GM12878 (cell line): Measurements from ENCODE around the gene APOBEC3H. TPM values are rescaled to one million over a fixed set of nuclear protein-coding genes. Genes with fewer than 3 reads are reported as not detected.

Source experiments
- BRCA1 ChIP-seq: IDR thresholded peaks from 2 replicates; pipeline ENCODE4 v1.6.1; 2011; ENCODE audit warnings: low read depth, low read length, improper control_type of control experiment
- CREM ChIP-seq: IDR thresholded peaks from 2 replicates; pipeline ENCODE4 v1.6.1; 2014; ENCODE audit warnings: antibody characterized with exemption, low read depth
- EED ChIP-seq: sonication (generic); IDR thresholded peaks from 2 replicates; pipeline ENCODE4 v1.6.1; 2016; ENCODE audit warnings: antibody characterized with exemption, low read depth
- ETV6 ChIP-seq, 2 experiments: fragments of 450-650 bp in 1 of 2; IDR thresholded peaks in 1 of 2; conservative IDR thresholded peaks in 1 of 2; 2 replicates each; pipeline ENCODE4 v1.6.1; 2014; ENCODE audit warnings: antibody characterized with exemption in 1 of 2, borderline replicate concordance in 1 of 2, low read depth in 1 of 2, mild to moderate bottlenecking in 1 of 2, moderate library complexity in 1 of 2
- GATAD2B ChIP-seq: fragments of 450-650 bp; conservative IDR thresholded peaks from 2 replicates; pipeline ENCODE4 v1.6.1; 2017; ENCODE audit warnings: low read depth, mild to moderate bottlenecking, moderate library complexity
- HDGF ChIP-seq: fragments of 450-650 bp; IDR thresholded peaks from 2 replicates; pipeline ENCODE4 v1.6.1; 2016; ENCODE audit warnings: antibody characterized with exemption
- MTA3 ChIP-seq: IDR thresholded peaks from 2 replicates; pipeline ENCODE4 v1.6.1; 2012; ENCODE audit warnings: low read length, inconsistent platforms, borderline replicate concordance
- NFXL1 ChIP-seq: fragments of 450-650 bp; IDR thresholded peaks from 2 replicates; pipeline ENCODE4 v1.6.1; 2017; ENCODE audit warnings: antibody characterized with exemption, mild to moderate bottlenecking, borderline replicate concordance
- NFYA ChIP-seq: IDR thresholded peaks from 2 replicates; pipeline ENCODE4 v1.6.1; 2011; ENCODE audit warnings: low read depth, mild to moderate bottlenecking, low read length, improper control_type of control experiment, borderline replicate concordance
- NFYB ChIP-seq: IDR thresholded peaks from 2 replicates; pipeline ENCODE4 v1.6.1; 2011; ENCODE audit warnings: low read depth, mild to moderate bottlenecking, low read length, improper control_type of control experiment, moderate library complexity; ENCODE audit not compliant: insufficient read depth
- PAX5 ChIP-seq: IDR thresholded peaks from 2 replicates; pipeline ENCODE4 v1.6.1; 2011; ENCODE audit warnings: low read depth, low read length, borderline replicate concordance
- PML ChIP-seq: IDR thresholded peaks from 2 replicates; pipeline ENCODE4 v1.6.1; 2012; ENCODE audit warnings: low read length, inconsistent platforms
- POLR2AphosphoS5 ChIP-seq: IDR thresholded peaks from 2 replicates; pipeline ENCODE4 v1.6.1; 2011; ENCODE audit warnings: mild to moderate bottlenecking, low read length, inconsistent platforms
- RB1 ChIP-seq: fragments of 450-650 bp; formaldehyde crosslinking; IDR thresholded peaks from 2 replicates; pipeline ENCODE4 v1.6.1; 2017; ENCODE audit warnings: mild to moderate bottlenecking, borderline replicate concordance
- SMC3 ChIP-seq: IDR thresholded peaks from 2 replicates; pipeline ENCODE4 v1.6.1; 2011; ENCODE audit warnings: low read length, improper control_type of control experiment, borderline replicate concordance
- SP1 ChIP-seq: IDR thresholded peaks from one replicate; pipeline ENCODE4 v1.6.1; 2011; ENCODE audit warnings: low read depth, low read length
- TCF7 ChIP-seq: IDR thresholded peaks from 2 replicates; pipeline ENCODE4 v1.6.1; 2014; ENCODE audit warnings: antibody characterized with exemption, borderline replicate concordance
- YY1 ChIP-seq: IDR thresholded peaks from 2 replicates; pipeline ENCODE4 v1.6.1; 2011; ENCODE audit warnings: low read depth, mild to moderate bottlenecking, low read length
- ZNF207 ChIP-seq: fragments of 450-650 bp; IDR thresholded peaks from 2 replicates; pipeline ENCODE4 v1.6.1; 2014; ENCODE audit warnings: antibody characterized with exemption, mild to moderate bottlenecking, borderline replicate concordance
- ZNF217 ChIP-seq: fragments of 450-650 bp; IDR thresholded peaks from 2 replicates; pipeline ENCODE4 v1.6.1; 2017; ENCODE audit warnings: antibody characterized with exemption, mild to moderate bottlenecking
- ZNF24 ChIP-seq: fragments of 450-650 bp; IDR thresholded peaks from 2 replicates; pipeline ENCODE4 v1.6.1; 2017; ENCODE audit warnings: antibody characterized with exemption, mild to moderate bottlenecking
- ZSCAN29 ChIP-seq: fragments of 450-650 bp; IDR thresholded peaks from 2 replicates; pipeline ENCODE4 v1.6.1; 2017; ENCODE audit warnings: mild to moderate bottlenecking, moderate library complexity
- polyA plus RNA-seq, 11 experiments: library from polyadenylated mRNA; depleted of rRNA in 4 of 11; unstranded in 6 of 11; stranded (reverse) in 5 of 11; fragments of >200 nt; fragmentation: Nextera tagmentation in 4 of 11; fragmentation: Illumina TruSeq in 1 of 11; extraction: Ambion mirVana in 4 of 11; extraction: Trizol in 1 of 11; gene quantifications; 1 replicate in 1 of 11; 2 replicates in 10 of 11; pipeline versions ENCODE4 v1.2.1 to v1.2.3, GENCODE V29; 2011 to 2016; ENCODE audit warnings: inconsistent platforms in 2 of 11, missing spikeins in 2 of 11, low read depth in 1 of 11
- total RNA-seq, 4 experiments: library from RNA; depleted of rRNA in 3 of 4; stranded (reverse); fragments of >200 nt in 3 of 4; fragmentation: Illumina TruSeq in 1 of 4; extraction: Trizol in 1 of 4; gene quantifications; 2 replicates each; pipeline versions ENCODE4 v1.2.1 to v1.2.3, GENCODE V29; 2013 to 2021
- TF ChIP-seq, protein P1 (sequence below): IDR thresholded peaks from 2 replicates; pipeline ENCODE4 v1.6.1; 2012; ENCODE audit warnings: low read depth, low read length, improper control_type of control experiment
- TF ChIP-seq, protein P2 (sequence below): IDR thresholded peaks from 2 replicates; pipeline ENCODE4 v1.6.1; 2011; ENCODE audit warnings: low read depth, mild to moderate bottlenecking, low read length, moderate library complexity, borderline replicate concordance; ENCODE audit errors: extremely low read depth
- TF ChIP-seq, protein P3 (sequence below): IDR thresholded peaks from 2 replicates; pipeline ENCODE4 v1.6.1; 2011; ENCODE audit warnings: borderline replicate concordance, low read depth, mild to moderate bottlenecking, moderate library complexity, low read length; ENCODE audit not compliant: insufficient read depth, poor library complexity, severe bottlenecking
- TF ChIP-seq, protein P4 (sequence below): IDR thresholded peaks from 2 replicates; pipeline ENCODE4 v1.6.1; 2011; ENCODE audit warnings: mild to moderate bottlenecking, low read depth, low read length, moderate library complexity; ENCODE audit not compliant: insufficient replicate concordance
- TF ChIP-seq, protein P5 (sequence below): fragments of 450-650 bp; IDR thresholded peaks from 2 replicates; pipeline ENCODE4 v1.6.1; 2017; ENCODE audit warnings: low read depth, mild to moderate bottlenecking, moderate library complexity

The APOBEC3H gene
- total and polyA plus RNA-seq, 10 of the 15 experiments (the other 5 are each of a cell fraction or from before 2014, with no cell fraction given) = 7.5 to 23.0 (median 14.8) TPM

DNA sequence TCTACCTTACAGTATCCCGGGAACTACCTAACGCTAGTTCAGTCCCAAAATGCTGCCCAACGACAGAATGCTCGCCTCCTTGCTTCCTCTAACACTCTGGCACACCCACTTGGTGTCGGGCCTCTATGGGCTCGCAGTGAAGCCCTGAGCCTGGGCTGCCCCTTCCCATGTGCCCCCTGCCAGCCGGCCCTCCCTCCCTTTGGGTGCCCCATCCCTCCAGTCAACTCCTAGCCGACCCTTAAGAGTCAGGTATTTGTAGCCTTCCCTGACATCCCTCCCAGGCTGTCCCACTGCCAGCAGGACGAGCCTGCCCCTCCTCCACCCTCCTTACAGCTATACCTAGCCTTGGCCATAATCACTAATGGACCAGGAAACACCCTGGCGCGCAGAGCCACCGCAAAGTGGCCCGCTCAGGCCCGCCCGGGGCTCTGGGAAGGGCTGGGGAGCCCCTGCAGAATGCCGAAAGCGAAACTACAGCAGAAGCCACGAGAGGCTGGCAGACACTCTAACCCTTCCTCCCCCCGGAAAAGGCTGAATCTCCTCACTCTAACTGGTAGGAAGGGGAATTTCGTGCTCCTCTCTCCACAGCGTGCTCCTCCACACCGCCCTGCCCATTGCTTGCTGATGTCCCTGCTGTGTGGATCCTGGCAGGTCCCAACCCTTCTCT lies 47.2 kb downstream of the APOBEC3H start (continued):
- TF ChIP-seq SMC3 (peak; percentile 19; the same call in 1 of the 2 replicates), MTA3 (no peak), ZNF217 (no peak), POLR2AphosphoS5 (peak; percentile 28; the same call in 1 of the 2 replicates), PAX5 (no peak), NFXL1 (peak; percentile 77; the same call in 1 of the 2 replicates), NFYB (no peak), ZNF24 (no peak), EED (peak; percentile 80), SP1 (no peak), ZNF207 (no peak), BRCA1 (no peak), ETV6 (conservative IDR thresholded peaks at IDR 0.05 in 1 of 2, IDR thresholded peaks at IDR 0.05 in 1 of 2; ENCODE audit: borderline replicate concordance in 1 of 2, low read depth in 1 of 2) (peak in 1 of 2 experiments; percentile 8; a peak in 1 of 4 replicates), CREM (no peak), HDGF (no peak), NFYA (no peak), PML (no peak), YY1 (no peak), RB1 (no peak), GATAD2B (no peak), TCF7 (no peak), ZSCAN29 (no peak)
- TF ChIP-seq, protein P1, sequence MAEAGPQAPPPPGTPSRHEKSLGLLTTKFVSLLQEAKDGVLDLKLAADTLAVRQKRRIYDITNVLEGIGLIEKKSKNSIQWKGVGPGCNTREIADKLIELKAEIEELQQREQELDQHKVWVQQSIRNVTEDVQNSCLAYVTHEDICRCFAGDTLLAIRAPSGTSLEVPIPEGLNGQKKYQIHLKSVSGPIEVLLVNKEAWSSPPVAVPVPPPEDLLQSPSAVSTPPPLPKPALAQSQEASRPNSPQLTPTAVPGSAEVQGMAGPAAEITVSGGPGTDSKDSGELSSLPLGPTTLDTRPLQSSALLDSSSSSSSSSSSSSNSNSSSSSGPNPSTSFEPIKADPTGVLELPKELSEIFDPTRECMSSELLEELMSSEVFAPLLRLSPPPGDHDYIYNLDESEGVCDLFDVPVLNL = no peak
- TF ChIP-seq, protein P2, sequence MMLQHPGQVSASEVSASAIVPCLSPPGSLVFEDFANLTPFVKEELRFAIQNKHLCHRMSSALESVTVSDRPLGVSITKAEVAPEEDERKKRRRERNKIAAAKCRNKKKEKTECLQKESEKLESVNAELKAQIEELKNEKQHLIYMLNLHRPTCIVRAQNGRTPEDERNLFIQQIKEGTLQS = no peak
- TF ChIP-seq, protein P3, sequence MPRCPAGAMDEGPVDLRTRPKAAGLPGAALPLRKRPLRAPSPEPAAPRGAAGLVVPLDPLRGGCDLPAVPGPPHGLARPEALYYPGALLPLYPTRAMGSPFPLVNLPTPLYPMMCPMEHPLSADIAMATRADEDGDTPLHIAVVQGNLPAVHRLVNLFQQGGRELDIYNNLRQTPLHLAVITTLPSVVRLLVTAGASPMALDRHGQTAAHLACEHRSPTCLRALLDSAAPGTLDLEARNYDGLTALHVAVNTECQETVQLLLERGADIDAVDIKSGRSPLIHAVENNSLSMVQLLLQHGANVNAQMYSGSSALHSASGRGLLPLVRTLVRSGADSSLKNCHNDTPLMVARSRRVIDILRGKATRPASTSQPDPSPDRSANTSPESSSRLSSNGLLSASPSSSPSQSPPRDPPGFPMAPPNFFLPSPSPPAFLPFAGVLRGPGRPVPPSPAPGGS = no peak
- TF ChIP-seq, protein P4, sequence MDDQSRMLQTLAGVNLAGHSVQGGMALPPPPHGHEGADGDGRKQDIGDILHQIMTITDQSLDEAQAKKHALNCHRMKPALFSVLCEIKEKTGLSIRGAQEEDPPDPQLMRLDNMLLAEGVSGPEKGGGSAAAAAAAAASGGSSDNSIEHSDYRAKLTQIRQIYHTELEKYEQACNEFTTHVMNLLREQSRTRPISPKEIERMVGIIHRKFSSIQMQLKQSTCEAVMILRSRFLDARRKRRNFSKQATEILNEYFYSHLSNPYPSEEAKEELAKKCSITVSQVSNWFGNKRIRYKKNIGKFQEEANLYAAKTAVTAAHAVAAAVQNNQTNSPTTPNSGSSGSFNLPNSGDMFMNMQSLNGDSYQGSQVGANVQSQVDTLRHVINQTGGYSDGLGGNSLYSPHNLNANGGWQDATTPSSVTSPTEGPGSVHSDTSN = no peak
- TF ChIP-seq, protein P5, sequence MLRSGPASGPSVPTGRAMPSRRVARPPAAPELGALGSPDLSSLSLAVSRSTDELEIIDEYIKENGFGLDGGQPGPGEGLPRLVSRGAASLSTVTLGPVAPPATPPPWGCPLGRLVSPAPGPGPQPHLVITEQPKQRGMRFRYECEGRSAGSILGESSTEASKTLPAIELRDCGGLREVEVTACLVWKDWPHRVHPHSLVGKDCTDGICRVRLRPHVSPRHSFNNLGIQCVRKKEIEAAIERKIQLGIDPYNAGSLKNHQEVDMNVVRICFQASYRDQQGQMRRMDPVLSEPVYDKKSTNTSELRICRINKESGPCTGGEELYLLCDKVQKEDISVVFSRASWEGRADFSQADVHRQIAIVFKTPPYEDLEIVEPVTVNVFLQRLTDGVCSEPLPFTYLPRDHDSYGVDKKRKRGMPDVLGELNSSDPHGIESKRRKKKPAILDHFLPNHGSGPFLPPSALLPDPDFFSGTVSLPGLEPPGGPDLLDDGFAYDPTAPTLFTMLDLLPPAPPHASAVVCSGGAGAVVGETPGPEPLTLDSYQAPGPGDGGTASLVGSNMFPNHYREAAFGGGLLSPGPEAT = peak; percentile 74
